Measurements from ENCODE around the gene NCBP2L. TPM values are rescaled to one million over a fixed set of nuclear protein-coding genes. Genes with fewer than 3 reads are reported as not detected.
A peak's percentile ranks its signal among the peaks of the same experiment; 100 is the strongest.

The NCBP2L gene
- total RNA-seq (under 1 TPM in 1 of 2 donors, not detected in 1; 0.08 TPM), polyA plus RNA-seq (under 1 TPM; 0.02 to 0.24 TPM)

- TF ChIP-seq RAD21 (IDR thresholded peaks at IDR 0.05) (peak in 1 of 2 donors; percentile 1), HNF4A (conservative IDR thresholded peaks at IDR 0.05) (peak in 1 of 2 donors; percentile 19), EGR1 (IDR thresholded peaks at IDR 0.05; ENCODE audit: low read depth in 2 of 2) (no peak), TAF1 (conservative IDR thresholded peaks at IDR 0.05) (no peak), RXRA (IDR thresholded peaks at IDR 0.05) (no peak)
- Histone ChIP-seq H3K9ac (ENCODE audit: low read depth in 1 of 2, low read length in 2 of 2) (peak within 1 kb of the TSS in 1 of 2 donors; percentile 42), H3K36me3 (ENCODE audit: control insufficient read depth in 4 of 4, insufficient read depth in 3 of 4, low read depth in 1 of 4, low read length in 3 of 4) (no peaks in the 10 kb centered on the region), H3K27me3 (ENCODE audit: control insufficient read depth in 4 of 4, insufficient read depth in 4 of 4, low read length in 3 of 4) (no peaks in the 10 kb centered on the region), H3K27ac (ENCODE audit: low read depth in 1 of 2, low read length in 2 of 2) (no peak within 1 kb of the TSS), H3K4me3 (ENCODE audit: low read depth in 1 of 3, low read length in 3 of 3) (peak within 1 kb of the TSS in 1 of 3 donors; percentile 66), H3K9me3 (ENCODE audit: control insufficient read depth in 4 of 4, low read length in 3 of 4) (no peaks in the 10 kb centered on the region), H3K4me1 (ENCODE audit: control insufficient read depth in 4 of 4, insufficient read depth in 4 of 4, low read length in 3 of 4) (peaks cover 2 to 25% (median 12%) of the 10 kb centered on the region in 4 donors)
- WGBS: 54% methylated on average over 6 of the region's 6 CpGs
- DNase-seq (ENCODE audit: low spot score): no peak
Observed at GRCh38 chrX:107777536-107777832, at the start of gene NCBP2L. NCBP2L (plus strand) TSS chrX:107777733; CDS start chrX:107794221, 16,488 bp downstream.

- Histone ChIP-seq H3K4me3 (ENCODE audit: low read depth in 1 of 3, low read length in 3 of 3) (no peak overlapping the region), H3K27me3 (ENCODE audit: control insufficient read depth in 4 of 4, insufficient read depth in 4 of 4, low read length in 3 of 4) (no peaks in the 10 kb centered on the region), H3K36me3 (ENCODE audit: control insufficient read depth in 4 of 4, insufficient read depth in 3 of 4, low read depth in 1 of 4, low read length in 3 of 4) (no peaks in the 10 kb centered on the region), H3K9me3 (ENCODE audit: control insufficient read depth in 4 of 4, low read length in 3 of 4) (no peaks in the 10 kb centered on the region), H3K4me1 (ENCODE audit: control insufficient read depth in 4 of 4, insufficient read depth in 4 of 4, low read length in 3 of 4) (peaks cover 30 to 62% (median 37%) of the 10 kb centered on the region in 4 donors), H3K27ac (ENCODE audit: low read depth in 1 of 2, low read length in 2 of 2) (peak overlapping the region; percentile 5 to 54), H3K9ac (ENCODE audit: low read depth in 1 of 2, low read length in 2 of 2) (peak overlapping the region in 1 of 2 donors; percentile 39)
- DNase-seq (ENCODE audit: low spot score): no peak
- 56% methylated on average over 4 of the region's 4 CpGs for WGBS
- TF ChIP-seq NR2F2 (IDR thresholded peaks at IDR 0.05) (no peak), FOXA1 (IDR thresholded peaks at IDR 0.05) (no peak), HNF4A (conservative IDR thresholded peaks at IDR 0.05) (peak; percentile 62 to 64), SP1 (IDR thresholded peaks at IDR 0.05) (peak; percentile 61), RXRA (IDR thresholded peaks at IDR 0.05) (peak; percentile 66 to 74), RAD21 (IDR thresholded peaks at IDR 0.05) (peak; percentile 49 to 50), YY1 (IDR thresholded peaks at IDR 0.05) (peak; percentile 41)
- TF ChIP-seq, protein P1, sequence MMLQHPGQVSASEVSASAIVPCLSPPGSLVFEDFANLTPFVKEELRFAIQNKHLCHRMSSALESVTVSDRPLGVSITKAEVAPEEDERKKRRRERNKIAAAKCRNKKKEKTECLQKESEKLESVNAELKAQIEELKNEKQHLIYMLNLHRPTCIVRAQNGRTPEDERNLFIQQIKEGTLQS (IDR thresholded peaks at IDR 0.05): no peak
Observed at GRCh38 chrX:107728371-107729099, 49.0 kb upstream of the NCBP2L start.

GRCh38 chrX:107729558-107730297, 47.8 kb upstream of the NCBP2L start:
- H3K27ac ChIP-seq (ENCODE audit: low read depth in 1 of 2, low read length in 2 of 2): peak overlapping the region; percentile 46 to 48
- WGBS: 65% methylated on average over 8 of the region's 8 CpGs
- H3K36me3 ChIP-seq (ENCODE audit: control insufficient read depth in 4 of 4, insufficient read depth in 3 of 4, low read depth in 1 of 4, low read length in 3 of 4): no peaks in the 10 kb centered on the region
- peak overlapping the region in 1 of 2 donors; percentile 31 for H3K9ac ChIP-seq (ENCODE audit: low read depth in 1 of 2, low read length in 2 of 2)
- no peaks in the 10 kb centered on the region for H3K27me3 ChIP-seq (ENCODE audit: control insufficient read depth in 4 of 4, insufficient read depth in 4 of 4, low read length in 3 of 4)
- H3K9me3 ChIP-seq (ENCODE audit: control insufficient read depth in 4 of 4, low read length in 3 of 4): no peaks in the 10 kb centered on the region
- no peak for TF ChIP-seq YY1 (IDR thresholded peaks at IDR 0.05)
- TF ChIP-seq SP1 (IDR thresholded peaks at IDR 0.05): no peak
- TF ChIP-seq FOXA1 (IDR thresholded peaks at IDR 0.05): no peak
- no peak overlapping the region for H3K4me3 ChIP-seq (ENCODE audit: low read depth in 1 of 3, low read length in 3 of 3)
- no peak for DNase-seq (ENCODE audit: low spot score)
- peaks cover 28 to 62% (median 37%) of the 10 kb centered on the region in 4 donors for H3K4me1 ChIP-seq (ENCODE audit: control insufficient read depth in 4 of 4, insufficient read depth in 4 of 4, low read length in 3 of 4)

GRCh38 chrX:107730298-107730655, 47.3 kb upstream of the NCBP2L start:
- DNase-seq (ENCODE audit: low spot score): no peak
- 79% methylated on average over 1 of the region's 1 CpG for WGBS
- no peak for TF ChIP-seq JUND (IDR thresholded peaks at IDR 0.05)
- no peak for TF ChIP-seq EGR1 (IDR thresholded peaks at IDR 0.05; ENCODE audit: low read depth in 2 of 2)
- no peak for TF ChIP-seq YY1 (IDR thresholded peaks at IDR 0.05)
- no peak for TF ChIP-seq RXRA (IDR thresholded peaks at IDR 0.05)
- TF ChIP-seq FOXA1 (IDR thresholded peaks at IDR 0.05): no peak
- no peak for TF ChIP-seq FOXA2 (IDR thresholded peaks at IDR 0.05)

More at GRCh38 chrX:107730298-107730655, 47.3 kb upstream of the NCBP2L start:
- Histone ChIP-seq H3K36me3 (ENCODE audit: control insufficient read depth in 4 of 4, insufficient read depth in 3 of 4, low read depth in 1 of 4, low read length in 3 of 4) (no peaks in the 10 kb centered on the region), H3K4me1 (ENCODE audit: control insufficient read depth in 4 of 4, insufficient read depth in 4 of 4, low read length in 3 of 4) (peaks cover 28 to 62% (median 37%) of the 10 kb centered on the region in 4 donors), H3K9me3 (ENCODE audit: control insufficient read depth in 4 of 4, low read length in 3 of 4) (no peaks in the 10 kb centered on the region), H3K27me3 (ENCODE audit: control insufficient read depth in 4 of 4, insufficient read depth in 4 of 4, low read length in 3 of 4) (no peaks in the 10 kb centered on the region), H3K27ac (ENCODE audit: low read depth in 1 of 2, low read length in 2 of 2) (peak overlapping the region; percentile 31 to 48), H3K4me3 (ENCODE audit: low read depth in 1 of 3, low read length in 3 of 3) (no peak overlapping the region), H3K9ac (ENCODE audit: low read depth in 1 of 2, low read length in 2 of 2) (peak overlapping the region in 1 of 2 donors; percentile 31)

Data from liver (tissue), 9 donors.